Measurements from ENCODE around the gene PAF1.

The PAF1 gene

GRCh38 chr19:39405261-39405957, 14.5 kb upstream of the PAF1 start:
- peak; percentile 69 for DNase-seq

GRCh38 chr19:39403331-39404312, 12.7 kb upstream of the PAF1 start:
- peak; percentile 57 for DNase-seq

GRCh38 chr19:39402346-39403300, 11.7 kb upstream of the PAF1 start:
- peak; percentile 72 for DNase-seq

GRCh38 chr19:39401549-39402345, 10.8 kb upstream of the PAF1 start:
- no peak for DNase-seq

GRCh38 chr19:39401070-39401548, 10.2 kb upstream of the PAF1 start:
- no peak for DNase-seq

- DNase-seq = no peak
Observed at GRCh38 chr19:39400061-39400460, 9.2 kb upstream of the PAF1 start.

- DNase-seq = no peak
Observed at GRCh38 chr19:39399668-39400050, 8.8 kb upstream of the PAF1 start.

- no peak for DNase-seq
Observed at GRCh38 chr19:39398297-39398864, 7.5 kb upstream of the PAF1 start.

- DNase-seq = peak; percentile 73
Observed at GRCh38 chr19:39397360-39398296, 6.7 kb upstream of the PAF1 start.

- DNase-seq = no peak
Observed at GRCh38 chr19:39390451-39390750, 505 bp downstream of the PAF1 start.

- DNase-seq = no peak
Observed at GRCh38 chr19:39389631-39390414, 1.1 kb downstream of the PAF1 start.

GRCh38 chr19:39388657-39389056, 2.2 kb downstream of the PAF1 start:
- no peak for DNase-seq

- no peak for DNase-seq
Observed at GRCh38 chr19:39386557-39386956, 4.3 kb downstream of the PAF1 start.

GRCh38 chr19:39385629-39386411, 5.1 kb downstream of the PAF1 start:
- DNase-seq = no peak

- no peak for DNase-seq
Observed at GRCh38 chr19:39384839-39385568, 5.9 kb downstream of the PAF1 start.

GRCh38 chr19:39382991-39383828, 7.7 kb downstream of the PAF1 start:
- no peak for DNase-seq
